Measurements from ENCODE around the gene GGA1.
A peak's percentile ranks its signal among the peaks of the same experiment; 100 is the strongest.

Gene GGA1

GRCh38 chr22:37658133-37659065, 49.8 kb downstream of the GGA1 start, which contains the start of gene PDXP:
PDXP (plus strand) TSS chr22:37658723; CDS start chr22:37658783, 60 bp downstream.
- peak within 1 kb of the TSS; percentile 66 for H3K4me3 ChIP-seq (ENCODE audit: low read depth, low read length)
- TF ChIP-seq CTCF (IDR thresholded peaks at IDR 0.05; ENCODE audit: borderline replicate concordance, insufficient read depth, low read depth, low read length): no peak

GRCh38 chr22:37659066-37659896, 50.6 kb downstream of the GGA1 start:
- TF ChIP-seq CTCF (IDR thresholded peaks at IDR 0.05; ENCODE audit: borderline replicate concordance, insufficient read depth, low read depth, low read length): no peak
- peak overlapping the region; percentile 66 for H3K4me3 ChIP-seq (ENCODE audit: low read depth, low read length)

- peak overlapping the region; percentile 66 for H3K4me3 ChIP-seq (ENCODE audit: low read depth, low read length)
- no peak for TF ChIP-seq CTCF (IDR thresholded peaks at IDR 0.05; ENCODE audit: borderline replicate concordance, insufficient read depth, low read depth, low read length)
These were observed 51.5 kb downstream of the GGA1 start for GRCh38 chr22:37659897-37660708.

GRCh38 chr22:37660709-37661045, 52.0 kb downstream of the GGA1 start:
- H3K4me3 ChIP-seq (ENCODE audit: low read depth, low read length): peak overlapping the region; percentile 66
- TF ChIP-seq CTCF (IDR thresholded peaks at IDR 0.05; ENCODE audit: borderline replicate concordance, insufficient read depth, low read depth, low read length): no peak

- H3K4me3 ChIP-seq (ENCODE audit: low read depth, low read length): no peak overlapping the region
- TF ChIP-seq CTCF (IDR thresholded peaks at IDR 0.05; ENCODE audit: borderline replicate concordance, insufficient read depth, low read depth, low read length): peak; percentile 58
These were observed 52.7 kb downstream of the GGA1 start for GRCh38 chr22:37661160-37661924.

GRCh38 chr22:37662039-37662438, 53.4 kb downstream of the GGA1 start:
- no peak overlapping the region for H3K4me3 ChIP-seq (ENCODE audit: low read depth, low read length)
- no peak for TF ChIP-seq CTCF (IDR thresholded peaks at IDR 0.05; ENCODE audit: borderline replicate concordance, insufficient read depth, low read depth, low read length)

All from GM12875 (cell line).